DMS114 treated with DMSO at 0.1 percent for 48 hours (cell line): ENCODE data around the gene SDHB.

Experiments used
- DNase-seq: peaks from one replicate; lab custom pipeline; 2025; ENCODE audit not compliant: unreplicated experiment; lab: John Stamatoyannopoulos, UW

Gene SDHB

DNA sequence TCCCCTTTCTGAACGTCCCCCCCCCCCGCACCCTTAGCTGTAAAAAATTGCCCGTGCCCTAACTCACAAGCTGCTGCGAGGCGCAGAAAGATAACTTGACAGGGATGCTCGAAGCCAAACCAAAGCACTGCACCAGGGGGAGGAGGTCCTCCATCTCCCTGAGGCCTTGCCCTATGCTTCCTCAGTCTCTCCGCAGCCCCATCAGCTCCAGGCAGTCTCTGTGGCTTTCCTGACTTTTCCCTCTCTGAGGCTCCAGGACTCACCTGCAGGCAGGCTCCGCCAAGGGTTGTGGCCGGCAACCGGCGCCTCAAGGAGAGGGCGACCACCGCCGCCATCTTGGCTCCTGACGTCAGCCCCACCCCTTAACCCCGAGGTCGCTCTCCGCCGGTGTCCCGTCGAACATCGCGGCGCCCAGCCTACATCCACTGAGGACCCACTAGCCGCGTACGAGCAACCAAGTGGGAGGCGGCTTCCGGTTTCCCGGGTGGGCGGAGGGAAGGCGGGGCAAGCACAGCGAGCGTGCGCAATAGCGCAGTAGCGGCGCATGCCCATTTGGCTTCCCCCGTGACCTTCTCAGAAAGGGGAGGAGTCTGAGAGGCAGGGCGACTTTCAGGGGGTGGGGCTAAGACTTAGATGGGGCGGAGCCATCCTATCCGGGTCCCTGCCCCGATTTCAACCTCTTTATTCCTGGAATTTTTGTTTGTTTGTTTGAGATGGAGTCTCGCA lies at the start of gene SDHB:
SDHB (minus strand) TSS at position 348 of the 726 bp plus-strand sequence; CDS start at position 335, 13 bp downstream.
- DNase-seq: peak; percentile 94

DNA sequence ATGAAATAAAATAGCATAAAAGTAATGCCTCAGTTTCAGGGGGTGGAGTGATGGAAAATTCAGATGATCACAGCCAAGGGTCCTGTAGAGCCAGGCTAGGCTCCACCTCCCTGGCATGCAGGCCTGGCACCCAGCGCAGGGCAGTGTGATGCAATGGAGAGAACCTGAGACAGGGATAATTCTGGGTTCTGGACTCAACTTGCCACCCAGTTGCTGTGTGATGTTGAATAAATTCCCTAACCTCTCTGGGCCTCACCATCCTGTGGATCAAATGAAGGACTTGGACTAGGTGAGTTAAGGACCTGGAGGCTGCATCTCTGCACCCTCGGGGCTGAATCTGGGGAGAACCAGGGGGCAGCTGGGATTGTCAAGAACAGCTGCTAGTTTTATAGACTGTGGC lies 48.4 kb upstream of the SDHB start:
- DNase-seq: no peak

DNA sequence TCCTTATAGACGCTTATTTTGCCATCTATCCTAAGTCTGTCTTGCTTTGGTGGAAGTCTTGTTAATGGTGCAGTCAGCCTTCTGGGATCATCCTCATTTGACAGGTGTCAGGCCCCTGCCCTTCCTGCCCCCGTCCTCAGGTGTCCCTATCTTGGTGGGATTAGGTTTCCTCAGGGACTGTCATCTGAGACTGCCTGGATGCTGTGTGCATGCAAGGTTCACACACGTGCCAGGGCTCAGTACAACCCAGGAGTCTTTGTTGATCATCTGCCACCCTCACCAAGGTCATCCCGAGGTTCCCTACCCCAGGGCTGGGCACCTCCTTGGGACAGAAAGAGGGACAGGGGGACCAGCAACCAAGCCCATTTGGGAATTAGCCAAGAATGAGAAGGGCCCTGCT lies 47.4 kb upstream of the SDHB start:
- DNase-seq: no peak

DNA sequence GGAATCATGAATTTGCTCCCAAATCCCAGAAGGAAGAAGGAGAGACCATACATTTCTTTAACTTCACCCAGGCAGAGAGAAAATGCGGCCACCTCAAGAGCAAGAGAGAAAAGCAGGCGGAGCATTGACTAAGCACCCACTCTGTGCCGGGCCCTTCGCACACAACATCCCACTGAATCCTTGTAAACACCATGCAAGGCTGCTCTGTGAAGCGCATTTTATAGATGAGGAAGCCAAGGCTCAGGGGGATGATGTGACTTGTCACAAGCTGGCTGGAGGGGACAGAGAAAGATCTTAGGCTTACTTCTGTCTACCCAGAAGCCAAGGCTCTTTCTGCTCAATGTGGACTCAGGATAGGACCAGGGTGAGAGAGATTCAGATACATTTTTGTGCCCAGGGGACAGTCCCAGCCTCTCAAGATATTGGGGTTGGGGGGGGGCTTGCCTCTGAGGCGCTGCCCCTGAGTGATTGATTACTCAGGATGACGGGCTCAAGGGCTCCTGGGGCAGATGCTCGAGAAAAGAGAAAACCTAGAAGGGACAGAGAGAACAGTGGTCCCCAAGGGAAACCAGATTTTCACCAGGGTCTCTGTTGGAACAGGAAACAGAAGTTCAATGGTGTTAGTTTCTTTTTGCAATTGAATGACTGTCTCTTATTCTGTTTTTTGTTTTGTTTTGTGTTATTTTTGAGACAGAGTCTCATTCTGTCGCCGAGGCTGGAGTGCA lies 45.9 kb upstream of the SDHB start:
- no peak for DNase-seq

DNA sequence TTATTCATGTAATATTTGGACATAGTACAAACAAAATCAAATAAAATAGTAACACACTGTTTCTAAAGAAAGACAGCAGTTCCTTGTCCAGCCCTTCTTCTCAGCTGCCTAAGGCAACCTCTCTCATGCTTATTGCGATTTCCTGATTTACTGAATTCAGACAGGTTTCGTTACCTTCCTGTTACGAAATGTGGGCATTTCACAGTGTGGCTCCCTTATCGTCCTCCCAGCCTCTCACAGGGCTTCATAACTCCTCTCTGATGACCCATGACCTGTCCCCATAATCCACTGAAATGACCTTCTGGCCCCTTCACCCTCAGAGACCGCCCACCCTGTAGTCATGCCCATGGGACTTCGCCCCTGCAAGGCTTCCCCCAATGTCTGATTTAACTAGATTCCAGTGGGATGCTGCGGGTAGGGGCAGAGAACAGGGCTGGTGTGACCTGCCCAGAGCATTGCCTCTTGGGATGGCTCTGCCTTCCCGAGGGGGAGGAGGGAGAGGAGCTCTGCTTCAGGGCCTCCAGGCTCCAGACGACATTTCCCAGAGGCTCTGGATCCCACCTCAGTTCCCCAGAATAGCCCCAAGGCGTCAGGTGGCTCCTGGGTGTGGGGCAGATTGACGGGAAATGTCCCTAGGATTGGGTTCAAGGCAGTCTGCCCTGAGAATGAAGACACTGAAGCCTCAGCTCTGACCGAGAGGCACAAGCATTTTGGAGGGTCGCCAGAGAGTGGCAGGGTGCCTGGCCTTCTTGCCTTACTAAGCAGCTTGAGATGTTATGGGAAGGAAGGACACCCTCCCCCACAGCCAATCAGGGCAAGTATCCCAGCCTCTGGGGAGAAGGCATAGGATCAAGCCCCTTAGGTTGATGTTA lies 44.9 kb upstream of the SDHB start:
- DNase-seq: no peak

DNA sequence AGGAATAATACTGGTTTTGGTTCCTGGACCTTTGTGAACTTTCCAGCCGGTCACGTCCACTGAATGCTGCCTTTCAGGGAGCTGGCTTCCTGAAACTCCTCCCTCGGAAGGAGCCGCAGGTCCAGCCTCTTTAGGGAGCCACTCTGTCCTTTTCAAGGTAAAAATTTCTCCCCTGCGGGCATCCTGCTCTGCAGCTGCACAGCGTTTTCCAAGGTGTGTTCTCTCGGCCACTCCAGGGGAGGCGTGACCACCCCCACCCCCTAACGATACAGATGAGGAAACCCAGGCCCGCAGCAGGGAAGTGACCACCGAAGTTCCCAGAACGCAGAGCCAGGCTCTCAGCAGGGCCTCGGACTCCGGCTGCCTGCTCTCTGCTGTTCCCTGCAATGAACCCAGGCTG lies 44.0 kb upstream of the SDHB start:
- no peak for DNase-seq

DNA sequence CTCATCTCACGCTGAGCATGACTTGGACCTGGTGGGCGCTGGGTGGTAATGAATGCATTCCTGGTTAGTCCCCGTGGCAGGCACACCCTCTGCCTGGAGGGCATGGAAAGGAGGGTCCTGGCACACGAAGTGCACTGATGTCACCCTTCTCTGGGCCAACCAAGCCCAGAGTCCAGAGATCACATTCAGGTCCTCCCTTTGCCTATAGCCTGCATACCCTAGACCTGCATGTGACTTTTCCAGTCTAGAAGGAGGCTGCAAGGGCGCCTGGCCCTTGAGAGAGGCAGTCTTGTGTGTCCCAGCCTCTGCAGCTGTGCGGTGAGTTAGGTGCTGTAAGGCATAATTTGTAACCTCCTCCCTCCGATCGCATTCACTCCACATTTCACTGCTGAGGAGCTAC lies 43.3 kb upstream of the SDHB start:
- no peak for DNase-seq

DNA sequence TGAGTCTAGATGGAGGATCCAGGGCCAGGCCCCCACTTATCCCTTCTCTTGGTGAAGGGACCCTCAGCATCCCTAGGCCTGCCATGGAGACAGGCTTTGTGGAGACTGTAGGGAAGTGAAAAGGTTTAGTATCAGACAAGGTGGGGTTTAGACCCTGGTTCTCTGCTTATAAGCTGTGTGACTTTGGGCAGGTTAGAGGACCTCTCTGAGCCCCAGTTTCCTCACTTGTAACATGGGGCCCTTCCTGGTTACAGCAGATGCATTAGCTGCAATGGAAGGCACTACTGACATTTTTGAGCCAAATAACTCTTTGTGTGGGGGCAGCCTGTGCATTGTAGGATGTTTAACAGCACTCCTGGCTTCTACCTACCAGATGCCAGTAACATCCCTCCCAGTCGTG lies 42.8 kb upstream of the SDHB start:
- no peak for DNase-seq

DNA sequence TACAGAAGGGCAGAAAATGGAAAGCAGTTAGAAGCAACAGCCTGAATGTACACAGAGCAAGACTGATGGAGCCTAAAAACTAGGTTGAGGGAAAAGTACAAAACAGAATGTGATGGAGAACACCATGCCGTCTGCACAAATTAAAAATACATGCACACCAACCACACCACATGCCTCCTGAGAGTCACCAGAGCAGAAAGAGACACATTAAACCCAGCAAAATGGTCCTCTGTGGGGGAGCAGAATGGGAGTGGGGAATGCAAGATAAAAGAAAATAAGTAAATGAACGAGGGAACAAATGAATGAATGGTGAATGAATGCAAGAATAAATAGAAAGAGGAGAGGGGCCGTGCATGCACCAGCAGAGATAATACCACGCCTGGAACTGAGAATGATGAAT lies 41.3 kb upstream of the SDHB start:
- no peak for DNase-seq

DNA sequence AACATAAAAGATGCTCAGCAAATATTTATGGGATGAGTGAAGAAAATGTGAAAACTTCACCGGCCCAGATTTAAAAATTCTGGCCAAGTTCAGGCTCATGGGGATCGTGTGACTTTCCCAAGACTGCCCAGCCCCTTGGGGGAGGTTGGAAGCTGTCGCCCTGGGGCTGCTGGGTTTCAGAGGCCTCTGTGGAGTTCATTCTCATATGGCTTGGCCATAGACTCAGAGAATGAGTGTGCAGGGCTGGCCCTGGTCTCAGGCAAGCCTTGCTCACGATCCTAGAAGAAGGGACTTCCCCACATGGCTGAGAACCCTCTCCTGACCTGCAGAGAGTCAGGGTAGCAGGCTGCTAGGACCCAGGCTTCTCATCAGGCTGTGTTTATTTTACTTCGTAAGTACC lies 40.8 kb upstream of the SDHB start:
- no peak for DNase-seq

DNA sequence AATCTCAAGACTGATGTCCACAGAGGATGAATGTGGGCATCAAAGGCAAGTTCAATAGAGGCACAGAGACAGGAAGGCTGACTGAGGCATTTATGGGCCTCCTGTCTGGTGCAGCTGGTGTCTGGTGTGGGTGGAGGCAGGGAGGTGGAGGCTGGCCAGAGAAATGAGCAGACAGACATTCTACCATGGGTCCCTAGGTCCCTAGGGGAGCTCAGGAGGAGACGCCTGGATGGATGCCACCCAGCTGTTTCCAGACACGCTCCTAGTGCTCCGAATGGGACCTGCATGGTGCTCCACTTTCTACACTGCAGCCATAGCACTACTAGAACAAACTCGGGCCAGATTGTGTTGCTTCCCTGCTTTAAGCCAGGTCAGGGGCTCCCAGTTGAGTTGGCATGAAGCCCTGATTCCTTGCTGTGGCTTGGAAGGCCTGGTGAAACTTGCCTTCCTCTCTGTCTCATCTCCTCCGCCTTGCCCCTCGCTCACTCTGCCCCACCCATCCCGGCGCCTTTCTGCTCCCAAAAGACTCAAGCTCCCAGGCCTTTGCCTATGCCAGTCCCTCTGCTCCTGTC lies 40.1 kb upstream of the SDHB start:
- DNase-seq: no peak

DNA sequence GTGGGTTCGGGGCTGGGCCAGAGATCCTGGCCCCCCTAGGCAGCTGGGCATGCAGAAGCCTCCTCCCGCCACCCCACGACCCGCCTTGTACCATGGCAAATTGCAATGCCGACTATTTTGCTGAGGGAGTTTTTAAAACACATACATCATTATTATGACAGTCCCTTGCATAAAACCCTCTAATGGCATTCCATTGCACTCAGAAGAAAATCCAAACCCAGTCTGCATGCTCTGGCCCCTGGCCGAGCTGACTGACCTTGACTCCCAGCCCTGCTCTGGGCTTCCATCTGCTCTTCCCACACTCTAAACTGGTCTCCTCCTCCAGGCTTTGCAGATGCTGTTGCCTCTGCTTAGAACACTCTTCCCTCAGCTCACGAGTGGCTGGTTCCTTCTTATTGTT lies 37.4 kb upstream of the SDHB start:
- DNase-seq: no peak

DNA sequence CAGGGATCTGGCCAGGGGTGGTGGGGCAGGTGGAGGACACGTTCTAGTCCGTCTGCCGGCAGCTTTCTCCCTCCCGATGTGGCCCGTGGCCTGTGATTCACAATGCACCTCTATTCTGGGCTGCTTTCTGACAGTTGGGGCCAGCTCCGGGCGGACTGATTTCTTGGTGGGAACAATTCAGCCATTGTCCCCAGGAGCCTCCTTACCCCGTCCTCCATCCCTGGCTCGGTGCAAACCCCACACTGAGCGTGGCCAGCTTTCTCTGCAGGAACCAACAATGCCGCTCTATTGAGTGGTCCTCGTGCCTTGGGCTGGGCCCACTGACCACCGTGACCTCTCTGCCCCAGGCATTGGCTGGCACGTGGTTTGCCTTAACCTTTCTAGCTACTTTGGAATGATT lies 35.7 kb upstream of the SDHB start:
- no peak for DNase-seq

DNA sequence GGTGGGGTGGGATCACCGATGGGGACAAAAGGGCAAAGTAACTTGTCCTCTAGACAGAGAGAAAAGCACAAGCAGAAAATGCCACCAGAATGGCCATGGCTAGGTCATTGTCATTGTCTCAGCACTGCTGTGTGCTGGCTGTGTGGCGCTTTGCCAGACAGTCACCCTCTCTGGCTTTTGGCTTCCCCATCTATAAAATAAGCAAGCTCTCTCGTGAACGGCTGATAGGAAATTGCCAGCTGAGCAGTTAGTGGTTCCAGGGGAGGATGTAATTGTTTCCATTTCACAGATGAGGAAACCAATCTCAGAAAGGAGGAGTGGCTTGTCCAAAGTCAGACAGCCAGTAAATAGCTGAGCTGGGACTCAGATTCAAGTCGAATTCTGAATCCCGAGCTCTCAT lies 32.9 kb upstream of the SDHB start:
- DNase-seq: no peak

DNA sequence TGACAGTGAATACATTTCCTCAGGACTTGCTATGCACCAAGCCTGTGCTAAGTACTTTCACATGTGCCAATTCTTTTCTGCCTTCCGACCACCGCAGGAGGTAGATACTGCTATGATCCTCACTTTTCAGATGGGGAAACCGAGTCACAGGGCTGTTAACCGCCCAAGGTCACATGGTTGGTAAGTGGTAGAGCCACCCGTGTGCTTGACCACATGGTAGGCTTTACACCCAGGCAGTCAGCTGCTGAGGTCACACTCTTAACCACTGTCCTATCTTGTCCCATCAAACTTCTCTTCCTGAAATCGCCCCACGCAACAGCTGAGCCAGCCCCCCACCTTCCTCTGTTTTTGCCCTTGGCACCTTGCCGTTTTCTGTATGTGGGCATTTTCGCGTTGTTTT lies 31.0 kb upstream of the SDHB start:
- DNase-seq: no peak

DNA sequence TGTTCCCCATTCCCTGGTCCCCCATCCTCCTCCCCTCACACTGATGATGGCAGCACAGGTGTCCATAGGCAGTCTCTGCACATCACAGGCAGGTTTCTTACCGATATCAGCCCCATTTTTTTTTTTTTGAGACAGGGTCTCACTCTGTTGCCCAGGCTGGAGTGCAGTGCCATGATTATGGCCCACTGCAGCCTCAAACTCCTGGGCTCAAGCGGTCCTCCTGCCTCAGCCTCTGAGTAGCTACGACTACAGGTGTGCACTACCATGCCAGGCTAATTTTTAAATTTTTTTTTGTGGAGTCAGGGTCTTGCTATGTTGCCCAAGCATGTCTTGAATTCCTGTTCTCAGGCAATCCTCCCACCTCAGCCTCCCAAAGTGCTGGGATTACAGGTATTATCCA lies 28.9 kb upstream of the SDHB start:
- DNase-seq: no peak

DNA sequence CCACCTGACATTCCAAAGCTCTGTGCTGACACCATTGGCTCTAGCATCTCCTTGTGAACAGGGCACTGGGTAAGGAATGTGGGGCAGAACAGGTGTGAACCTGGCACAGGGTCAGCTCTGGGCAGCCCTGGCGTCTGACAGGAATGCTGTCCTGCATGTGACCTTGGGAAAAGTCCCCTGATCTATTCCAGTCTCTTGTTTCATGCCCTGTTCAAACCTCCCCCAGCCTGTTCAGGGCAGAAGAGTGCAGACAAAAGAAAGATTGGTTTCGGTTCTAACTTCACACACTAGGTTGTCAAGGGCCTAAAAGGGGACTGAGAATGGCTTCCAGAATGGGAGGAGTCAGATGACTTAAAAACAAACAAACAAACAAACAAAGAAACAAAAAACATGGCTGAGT lies 27.6 kb upstream of the SDHB start:
- no peak for DNase-seq

DNA sequence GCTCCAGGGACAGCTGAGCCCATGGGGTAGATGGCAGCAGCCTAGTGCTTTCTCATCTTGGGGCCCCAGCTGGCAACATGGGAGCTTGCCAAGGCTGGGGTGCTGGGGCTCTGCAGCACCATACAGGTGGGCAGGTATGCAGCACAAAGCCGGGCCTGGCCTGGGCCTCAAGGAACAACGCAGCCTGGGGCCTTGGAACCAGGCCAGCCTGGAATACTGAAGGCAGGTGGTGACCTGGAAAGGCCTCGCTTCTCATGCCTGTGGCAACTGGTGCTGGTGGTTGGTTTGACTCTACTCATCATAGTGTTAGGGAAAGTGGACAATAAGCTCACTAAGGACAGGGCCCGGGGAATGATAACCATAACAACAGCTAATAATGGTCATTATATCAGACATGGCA lies 27.0 kb upstream of the SDHB start:
- no peak for DNase-seq

DNA sequence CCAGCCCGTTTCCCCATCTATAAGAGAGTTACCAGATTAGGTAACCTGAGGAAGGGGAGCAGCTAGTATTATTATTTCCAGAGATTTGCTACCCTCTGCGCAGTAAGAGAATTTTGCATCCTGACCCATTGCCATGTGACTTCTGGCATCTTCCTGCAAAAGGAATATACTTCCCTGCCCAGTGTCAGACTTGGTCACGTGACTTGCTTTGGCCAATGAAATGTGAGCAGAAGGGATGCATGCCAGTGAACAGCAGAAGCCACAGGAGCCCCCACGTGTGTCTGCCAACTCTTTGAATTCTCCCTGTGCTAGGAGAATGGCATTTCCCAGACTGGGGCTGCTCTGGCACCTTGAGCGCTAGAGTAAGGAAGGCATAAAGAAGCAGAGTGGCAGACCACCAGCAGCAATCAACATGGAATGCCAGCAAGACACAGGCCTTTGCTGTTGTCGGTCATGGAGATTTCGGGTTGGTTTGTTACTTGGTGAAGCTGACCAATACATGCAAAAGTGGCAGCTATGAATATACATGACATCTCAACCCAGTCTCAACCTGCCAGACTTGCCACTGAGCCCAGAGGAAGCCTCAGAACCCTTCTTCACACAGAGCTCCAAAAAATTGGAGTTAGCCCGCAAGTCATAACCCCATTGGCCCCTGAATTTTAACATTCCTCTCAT lies 26.4 kb upstream of the SDHB start:
- no peak for DNase-seq

DNA sequence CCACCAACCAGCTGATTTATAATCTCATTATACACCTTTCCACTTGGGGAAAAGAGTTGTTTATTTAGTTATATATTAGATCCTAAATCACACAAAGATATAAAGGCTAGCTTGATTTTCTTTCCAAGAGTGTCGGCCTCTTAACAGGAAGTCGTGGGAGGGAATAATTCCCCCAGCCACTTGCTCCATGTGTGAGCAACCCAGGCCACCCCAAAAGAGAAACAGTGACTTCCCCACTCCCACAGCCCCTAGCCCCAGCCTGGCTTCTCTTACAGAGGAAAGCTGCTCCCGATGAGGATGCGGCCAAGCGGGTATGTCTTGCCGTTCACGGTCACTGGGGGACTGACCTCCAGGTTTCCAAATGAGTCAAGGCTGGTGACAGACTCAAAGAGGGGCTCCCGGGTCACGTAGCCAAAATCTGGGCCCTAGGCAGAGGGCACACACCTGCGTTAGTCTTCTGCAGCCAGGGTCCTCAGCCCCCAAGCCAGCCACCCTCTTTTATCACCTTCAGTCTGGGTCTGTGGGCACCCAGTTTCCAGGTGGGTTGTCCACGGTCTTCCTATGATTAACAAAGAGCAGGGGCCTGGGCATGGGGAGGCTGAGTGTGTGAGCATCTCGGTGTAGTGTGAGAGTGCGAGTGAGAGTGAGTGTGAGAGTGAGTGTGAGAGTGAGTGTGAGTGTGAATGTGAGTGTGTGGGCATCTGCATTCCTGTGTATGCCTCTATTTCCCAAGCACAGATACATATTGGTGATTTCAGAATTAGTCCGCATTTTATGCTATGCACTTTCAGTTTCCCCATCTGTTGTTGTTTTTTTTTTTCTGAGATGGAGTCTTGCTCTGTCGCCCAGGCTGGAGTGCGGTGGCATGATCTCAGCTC lies 25.4 kb upstream of the SDHB start:
- DNase-seq: no peak
